HG03439 (cell line): ENCODE measurements around the gene PGAP2.
"Not testable (repeated sequence)": the region's sequence is repeated elsewhere in the genome, so short reads cannot be mapped to it uniquely, and the experiment has no call there.

Experiments used
- ATAC-seq: cut with Tn5 transposase; IDR thresholded peaks from one replicate; pipeline ENCODE4 v1.9.1; 2021; ENCODE audit warnings: mild to moderate bottlenecking, moderate library complexity; ENCODE audit not compliant: unreplicated experiment

PGAP2 gene

DNA sequence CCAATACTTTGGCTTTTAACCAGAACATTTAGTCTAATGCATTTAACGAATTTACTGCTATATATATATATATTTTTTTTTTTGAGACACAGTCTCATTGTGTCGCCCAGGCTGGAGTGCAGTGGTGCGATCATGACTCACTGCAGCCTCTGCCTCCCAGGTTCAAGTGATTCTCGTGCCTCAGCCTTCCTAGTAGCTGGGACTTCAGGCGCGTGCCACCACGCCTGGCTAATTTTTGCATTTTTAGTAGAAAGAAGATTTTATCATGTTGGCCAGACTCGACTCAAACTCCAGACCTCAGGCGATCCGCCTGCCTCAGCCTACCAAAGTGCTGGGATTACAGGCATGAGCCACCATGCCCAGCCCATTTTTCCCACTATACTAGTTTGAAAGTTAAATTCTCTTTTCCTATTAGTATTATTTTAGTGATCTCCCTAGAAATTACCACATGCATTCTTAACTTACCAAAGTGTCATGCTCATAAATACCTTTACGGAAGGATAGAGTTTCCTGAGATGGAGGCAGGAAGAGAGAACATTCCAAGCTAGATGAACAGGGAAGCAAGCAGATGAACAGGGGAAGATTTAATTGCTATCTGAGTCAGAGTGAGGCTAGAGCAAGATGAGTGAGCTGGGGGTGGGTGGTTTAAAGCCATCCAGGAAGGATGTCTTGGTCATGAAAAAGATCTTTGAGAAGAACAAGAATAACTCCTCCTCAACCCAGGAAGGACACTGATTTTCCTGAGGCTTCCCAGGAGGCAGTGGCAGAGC, 4.4 kb upstream of the PGAP2 start:
- ATAC-seq, result no peak

DNA sequence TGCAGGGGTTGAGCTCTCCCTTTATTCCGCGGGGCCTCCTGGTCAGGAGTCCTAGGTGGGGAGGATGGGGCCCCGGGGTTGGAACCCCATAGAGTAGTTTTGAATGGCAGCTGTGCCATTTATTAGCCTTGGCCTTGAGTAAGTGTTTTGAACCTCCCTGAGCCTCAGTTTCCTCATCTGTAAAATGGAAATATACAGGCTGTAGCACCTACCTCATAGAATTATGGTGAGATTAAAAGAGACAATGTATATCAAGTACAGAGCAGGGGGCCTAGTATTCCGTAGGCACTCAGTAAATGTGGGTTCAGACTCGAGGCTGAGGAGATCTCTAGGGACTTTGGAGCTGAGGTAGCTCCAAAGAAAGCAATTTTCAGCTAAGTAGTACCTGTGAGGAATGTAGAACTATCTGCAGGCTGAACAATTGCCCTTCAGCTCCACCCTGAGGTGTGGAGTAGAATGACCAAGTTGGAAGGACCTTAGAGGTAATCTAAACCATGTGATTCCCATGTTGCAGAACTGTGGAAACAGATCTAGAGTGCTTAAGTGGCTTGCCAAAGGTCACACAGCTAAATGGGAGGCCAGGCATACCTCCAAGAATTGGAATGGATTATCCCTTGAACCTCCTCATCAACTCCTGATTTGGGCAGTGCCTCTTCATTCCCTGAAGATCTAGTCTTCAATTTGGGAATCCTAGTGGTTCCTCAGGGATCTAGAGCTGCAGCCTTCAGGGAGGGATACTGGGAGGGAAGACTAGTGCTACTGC, 682 bp downstream of the PGAP2 start:
- peak; percentile 63 for ATAC-seq

DNA sequence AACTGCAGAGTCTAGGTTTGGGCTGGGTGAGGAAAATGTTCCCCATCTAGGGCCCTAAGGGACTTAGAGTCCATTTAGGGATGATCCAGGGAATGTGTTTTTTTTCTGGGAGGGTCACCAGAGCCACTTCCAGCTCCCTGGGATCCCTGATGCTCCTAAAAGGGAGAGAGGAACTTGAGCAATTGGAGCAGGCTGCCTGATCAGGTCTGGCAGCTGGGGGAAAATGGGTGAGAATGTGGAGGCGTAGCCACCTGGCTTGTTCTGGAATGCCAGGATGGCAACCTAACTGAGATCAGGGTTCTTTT, 1.2 kb downstream of the PGAP2 start:
- no peak for ATAC-seq

DNA sequence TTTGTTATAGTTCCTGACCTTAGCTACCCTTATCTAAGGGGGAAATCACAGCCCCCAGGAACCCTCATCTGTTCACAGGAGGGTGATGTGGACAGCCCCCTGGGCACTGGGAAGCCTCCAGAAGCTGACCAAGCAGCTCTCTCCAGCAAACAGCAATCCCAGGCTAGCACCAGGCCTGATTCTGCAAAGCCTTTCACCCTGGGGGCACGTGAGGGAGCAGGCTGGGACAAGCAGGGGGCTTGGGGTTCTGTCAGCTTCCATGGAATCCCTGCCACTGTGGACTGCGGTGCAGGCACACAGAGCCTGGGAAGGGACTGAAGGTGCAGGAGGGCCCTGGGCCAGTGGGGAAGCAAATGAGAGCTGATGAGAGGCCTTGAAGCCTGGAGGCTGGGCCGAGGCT, 2.1 kb downstream of the PGAP2 start:
- no peak for ATAC-seq

DNA sequence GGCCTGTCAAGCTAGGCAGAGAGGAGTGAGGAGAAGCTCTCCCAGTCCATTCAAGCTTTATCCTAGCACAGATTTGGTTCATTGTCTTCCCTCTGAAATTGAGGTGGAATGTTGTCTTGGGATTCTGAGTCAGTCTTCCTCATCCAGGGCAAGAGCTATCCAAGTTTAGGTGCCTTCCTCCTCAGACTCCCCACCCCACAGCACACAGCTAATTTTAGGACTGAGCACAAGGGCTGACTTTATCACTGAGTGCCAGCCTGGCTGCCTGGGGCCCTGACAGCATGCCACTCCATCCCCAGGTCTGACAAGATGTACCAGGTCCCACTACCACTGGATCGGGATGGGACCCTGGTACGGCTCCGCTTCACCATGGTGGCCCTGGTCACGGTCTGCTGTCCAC, 2.6 kb downstream of the PGAP2 start:
- no peak for ATAC-seq

DNA sequence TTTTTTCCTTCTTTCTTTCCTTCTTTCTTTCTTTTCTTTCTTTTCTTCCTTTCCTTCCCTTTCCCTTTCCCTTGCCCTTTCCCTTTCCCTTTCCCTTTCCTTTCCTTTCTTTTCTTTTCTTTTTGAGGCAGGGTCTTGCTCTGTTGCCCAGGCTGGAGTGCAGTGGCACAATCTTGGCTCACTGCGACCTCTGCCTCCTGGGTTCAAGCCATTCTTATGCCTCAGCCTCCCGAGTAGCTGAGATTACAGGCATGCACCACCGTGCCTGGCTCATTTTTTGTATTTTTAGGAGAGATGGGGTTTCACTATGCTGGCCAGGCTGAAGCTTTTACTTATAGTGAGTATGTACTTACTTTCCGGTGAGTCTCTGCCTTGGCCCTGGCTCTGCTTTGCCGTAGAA, 6.5 kb downstream of the PGAP2 start:
- not testable (repeated sequence) for ATAC-seq

DNA sequence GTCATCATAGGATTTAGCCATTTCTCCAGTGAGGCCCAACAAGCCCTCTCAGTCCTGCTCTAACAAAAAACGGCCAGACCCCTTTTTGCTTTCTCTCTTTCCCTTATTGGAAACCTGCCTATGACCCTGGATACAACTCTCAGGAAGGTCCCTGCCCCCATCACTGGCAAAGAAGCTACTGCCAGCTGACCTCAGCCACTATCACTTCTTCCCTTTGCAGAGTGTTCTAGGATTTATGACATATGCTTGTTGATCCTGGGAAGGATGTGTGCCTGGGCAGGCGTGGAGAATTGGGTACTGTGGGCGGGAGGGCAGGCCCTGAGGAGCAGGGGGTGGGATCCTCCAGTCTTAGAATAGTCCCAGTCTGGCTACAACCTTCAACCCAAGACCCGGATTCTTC, 7.5 kb downstream of the PGAP2 start:
- no peak for ATAC-seq

DNA sequence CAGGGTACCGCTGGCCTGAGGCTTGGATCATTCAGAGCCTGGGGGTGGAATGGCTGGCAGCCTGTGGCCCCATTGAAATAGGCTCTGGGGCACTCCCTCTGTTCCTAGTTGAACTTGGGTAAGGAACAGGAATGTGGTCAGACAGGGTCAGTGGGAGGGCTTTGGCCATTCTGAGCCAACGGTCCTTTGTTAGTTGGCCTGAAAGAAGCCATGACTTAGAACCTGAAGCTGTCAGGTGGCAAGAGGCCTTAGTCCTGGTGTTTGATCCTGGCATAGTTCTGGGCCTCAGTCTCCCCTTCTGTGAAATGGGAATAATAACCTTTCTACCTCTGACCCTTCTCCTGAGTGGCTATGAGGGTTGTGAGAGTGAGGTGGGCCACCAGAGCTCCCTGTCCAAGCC, 8.3 kb downstream of the PGAP2 start:
- no peak for ATAC-seq

DNA sequence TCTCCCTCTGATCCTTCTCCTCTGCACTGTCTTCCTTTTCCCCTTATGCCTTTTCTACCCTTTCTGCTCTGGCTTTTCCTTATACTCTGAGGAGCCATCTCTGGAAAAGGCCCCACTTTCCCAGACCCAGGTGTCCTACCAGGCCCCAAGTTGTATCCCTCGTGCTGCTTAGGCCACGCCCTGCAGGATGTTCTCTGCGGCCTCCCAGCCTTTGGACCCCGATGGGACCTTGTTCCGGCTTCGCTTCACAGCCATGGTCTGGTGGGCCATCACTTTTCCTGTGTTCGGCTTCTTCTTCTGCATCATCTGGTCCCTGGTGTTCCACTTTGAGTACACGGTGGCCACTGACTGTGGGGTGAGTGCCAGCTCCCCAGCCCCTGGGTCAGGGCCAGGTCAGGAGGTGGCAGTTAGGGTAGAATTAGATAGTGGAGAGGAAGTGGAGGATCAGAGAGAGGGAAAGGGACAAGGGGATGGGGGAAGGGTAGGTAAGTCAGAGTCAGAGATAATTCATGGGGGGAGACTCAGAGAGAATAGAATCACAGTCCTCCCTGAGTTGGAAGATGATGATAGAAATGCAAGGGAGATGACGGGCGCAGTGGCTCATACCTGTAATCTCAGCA, 8.9 kb downstream of the PGAP2 start:
- no peak for ATAC-seq

DNA sequence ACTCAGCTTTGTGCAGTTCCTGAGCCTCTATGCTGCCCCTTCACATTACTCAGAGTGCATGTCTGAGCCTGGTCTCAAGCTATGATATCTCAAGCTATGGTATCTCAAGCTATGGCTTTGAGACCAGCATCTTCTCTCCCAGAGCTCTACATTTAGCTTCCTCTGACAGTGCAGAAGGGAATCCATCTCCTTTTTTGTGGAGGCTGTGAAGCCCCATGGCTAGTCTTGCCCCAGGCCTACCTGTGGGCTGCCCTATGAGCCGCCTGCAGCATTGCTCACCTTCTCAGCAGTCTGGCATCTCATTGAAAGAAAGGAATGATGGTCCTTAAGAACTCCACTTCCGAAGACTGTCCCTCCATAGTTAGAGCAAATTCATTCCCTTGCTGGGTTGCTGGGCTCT, 12.6 kb downstream of the PGAP2 start:
- no peak for ATAC-seq

DNA sequence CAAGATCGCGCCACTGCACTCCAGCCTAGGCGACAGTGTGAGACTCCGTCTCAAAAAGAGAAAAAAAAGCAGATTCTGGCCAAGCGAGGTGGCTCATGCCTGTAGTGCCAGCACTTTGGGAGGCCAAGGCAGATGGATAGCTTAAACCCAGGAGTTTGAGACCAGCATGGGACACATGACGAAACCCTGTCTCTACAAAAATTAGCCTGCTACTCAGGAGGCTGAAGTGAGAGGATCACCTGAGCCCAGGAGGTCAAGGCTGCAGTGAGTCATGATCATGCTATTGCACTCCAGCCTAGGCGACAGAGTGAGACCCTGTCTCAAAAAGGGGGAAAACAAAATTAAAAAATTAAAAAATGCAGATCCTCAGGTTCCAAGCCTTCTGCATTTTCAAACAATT, 14.0 kb downstream of the PGAP2 start:
- ATAC-seq, result no peak

DNA sequence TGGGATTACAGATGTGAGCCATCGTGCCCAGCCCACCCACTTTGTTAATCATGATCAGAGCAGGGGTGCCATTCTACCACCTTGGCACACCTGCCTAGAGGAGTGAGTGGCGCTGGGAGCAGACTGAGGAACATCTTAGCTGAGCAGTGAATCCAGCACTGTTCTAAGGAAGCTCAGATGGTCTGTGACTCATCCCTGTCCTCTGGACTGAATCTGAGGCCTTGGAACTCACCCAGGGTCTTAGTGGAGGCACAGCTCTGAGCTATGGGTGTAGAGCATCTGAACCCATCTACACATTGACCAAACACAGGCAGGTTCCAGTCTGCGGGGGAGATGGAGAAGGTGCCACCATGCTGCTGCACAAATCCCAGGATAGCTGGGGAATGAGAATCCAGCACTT, 14.9 kb downstream of the PGAP2 start:
- ATAC-seq, result no peak

DNA sequence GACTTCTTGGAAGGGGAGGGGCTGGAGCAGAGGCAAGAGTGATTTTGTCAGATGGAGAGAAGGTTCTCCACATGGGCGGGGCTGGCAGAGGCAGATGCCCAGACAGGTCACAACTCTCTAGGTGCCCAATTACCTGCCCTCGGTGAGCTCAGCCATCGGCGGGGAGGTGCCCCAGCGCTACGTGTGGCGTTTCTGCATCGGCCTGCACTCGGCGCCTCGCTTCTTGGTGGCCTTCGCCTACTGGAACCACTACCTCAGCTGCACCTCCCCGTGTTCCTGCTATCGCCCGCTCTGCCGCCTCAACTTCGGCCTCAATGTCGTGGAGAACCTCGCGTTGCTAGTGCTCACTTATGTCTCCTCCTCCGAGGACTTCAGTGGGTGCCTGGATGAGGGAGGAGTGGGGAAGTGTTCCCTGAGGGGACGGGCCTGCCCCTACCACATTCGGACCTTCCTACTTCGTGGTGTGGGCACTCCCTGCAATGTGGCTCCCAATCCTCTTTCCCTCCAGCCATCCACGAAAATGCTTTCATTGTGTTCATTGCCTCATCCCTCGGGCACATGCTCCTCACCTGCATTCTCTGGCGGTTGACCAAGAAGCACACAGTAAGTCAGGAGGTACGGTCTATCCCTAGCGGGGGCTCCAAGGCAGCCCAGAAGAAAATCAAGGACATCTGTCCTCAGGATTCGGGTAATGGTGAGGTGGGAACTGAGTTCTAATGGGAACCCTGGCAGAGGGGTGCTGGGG, 15.6 kb downstream of the PGAP2 start:
- ATAC-seq, result no peak

DNA sequence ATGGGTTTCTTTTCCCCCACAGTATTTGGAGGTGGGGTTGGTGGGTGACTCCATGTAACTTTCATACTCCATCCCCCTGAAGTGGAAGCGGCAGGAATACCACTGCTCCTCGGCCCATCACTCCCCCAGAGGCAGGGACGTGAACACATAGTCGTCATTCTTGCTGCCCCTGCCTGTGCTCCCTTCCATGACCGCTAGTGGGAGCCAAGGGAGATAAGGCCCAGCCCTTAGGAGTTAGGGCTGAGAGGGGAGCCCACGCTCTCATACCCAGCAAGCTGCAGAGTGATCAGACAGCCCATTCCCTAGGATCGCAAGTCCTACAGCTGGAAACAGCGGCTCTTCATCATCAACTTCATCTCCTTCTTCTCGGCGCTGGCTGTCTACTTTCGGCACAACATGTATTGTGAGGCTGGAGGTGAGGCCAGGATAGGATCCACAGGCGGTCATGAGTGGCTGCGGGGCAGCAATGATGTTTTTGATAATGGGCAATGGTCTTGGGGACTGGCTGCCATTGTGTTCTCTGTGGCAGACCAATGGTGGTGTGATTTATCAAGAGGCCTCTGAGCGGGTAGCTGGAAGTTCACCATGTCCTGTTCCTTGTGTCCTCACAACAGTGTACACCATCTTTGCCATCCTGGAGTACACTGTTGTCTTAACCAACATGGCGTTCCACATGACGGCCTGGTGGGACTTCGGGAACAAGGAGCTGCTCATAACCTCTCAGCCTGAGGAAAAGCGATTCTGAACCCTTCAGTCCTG, 16.5 kb downstream of the PGAP2 start:
- ATAC-seq, result peak; percentile 60

DNA sequence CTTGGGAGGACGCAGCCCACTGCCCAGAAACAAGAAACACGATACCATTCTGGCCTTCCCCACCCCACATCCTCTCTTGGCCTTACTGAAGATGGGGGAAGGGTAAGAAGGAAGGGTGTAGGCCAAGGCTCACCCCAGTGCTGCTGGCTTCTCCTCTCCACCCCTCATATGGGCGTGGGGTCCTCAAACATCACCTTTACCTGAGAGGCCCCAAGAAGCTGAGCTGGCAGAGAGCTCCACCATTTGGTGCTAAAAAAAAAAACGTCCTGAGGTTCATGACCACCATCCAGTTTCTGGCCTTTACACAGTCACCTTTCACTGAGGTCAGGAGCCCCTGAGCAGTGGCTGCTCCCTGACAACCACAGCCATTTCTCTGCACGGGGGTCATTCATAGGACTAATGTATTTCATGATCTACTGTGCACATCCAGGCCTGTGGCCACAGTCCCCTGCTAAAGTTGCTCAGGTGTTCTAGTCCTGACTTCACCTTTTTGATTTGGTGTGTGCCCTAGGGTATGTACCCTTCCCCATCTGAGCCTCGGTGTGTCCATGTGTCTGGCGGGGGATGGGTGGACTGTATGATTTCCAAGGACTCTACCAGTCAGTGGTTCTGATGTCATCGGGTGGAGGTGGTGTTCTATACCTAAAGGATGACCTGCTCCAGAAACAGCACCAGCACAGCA, 17.3 kb downstream of the PGAP2 start:
- no peak for ATAC-seq

DNA sequence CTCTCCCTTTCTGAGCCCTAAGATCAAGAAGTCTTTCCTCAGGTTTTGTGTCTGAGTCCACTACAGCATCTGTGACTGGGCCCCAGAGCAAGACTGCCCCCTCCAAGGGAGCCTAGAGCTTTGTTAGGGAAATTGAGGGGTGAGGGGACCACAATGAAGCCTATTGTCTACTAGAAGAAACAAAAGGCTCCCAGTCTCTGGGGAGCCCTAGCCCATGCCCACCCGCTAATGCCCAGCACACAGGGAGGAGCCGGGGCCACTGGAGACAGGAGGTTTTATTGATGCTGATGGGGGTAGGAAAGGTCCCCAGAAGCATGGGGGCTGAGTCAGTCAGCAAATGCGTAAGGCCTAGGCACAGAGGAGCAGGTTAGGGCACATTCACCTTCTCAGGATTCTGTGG, 18.4 kb downstream of the PGAP2 start:
- no peak for ATAC-seq

DNA sequence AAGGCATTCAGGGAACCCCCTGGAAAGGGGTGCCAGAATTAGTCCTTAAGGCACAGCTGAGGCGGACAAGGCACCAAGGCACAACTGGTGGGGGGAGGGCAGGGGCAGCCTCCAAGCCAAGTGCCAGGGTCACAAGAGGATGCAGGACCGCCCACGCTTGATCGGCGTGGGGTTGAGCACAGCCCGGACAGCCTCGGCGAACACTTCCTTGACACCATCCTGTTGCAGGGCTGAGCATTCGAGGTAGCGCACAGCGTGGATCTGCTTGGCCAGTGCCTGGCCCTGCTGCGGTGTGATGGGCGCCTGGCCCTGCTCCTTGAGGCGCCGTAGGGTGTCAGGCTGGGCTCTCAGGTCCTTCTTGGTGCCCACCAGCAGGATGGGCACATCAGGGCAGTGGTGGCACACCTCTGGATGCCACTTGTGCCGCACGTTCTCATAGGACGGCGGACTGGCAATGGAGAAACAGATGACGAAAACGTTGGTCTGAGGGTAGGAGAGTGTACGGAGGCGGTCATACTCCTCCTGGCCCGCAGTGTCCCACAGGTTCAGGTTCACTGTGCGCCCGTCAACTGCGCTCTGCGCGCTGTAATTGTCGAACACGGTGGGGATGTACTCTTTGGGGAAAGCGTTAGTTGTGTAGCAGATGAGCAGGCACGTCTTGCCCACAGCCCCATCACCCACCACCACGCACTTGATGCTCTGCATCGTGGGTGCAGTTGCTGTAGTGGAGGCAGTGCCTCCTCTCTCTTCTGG, 19.2 kb downstream of the PGAP2 start:
- ATAC-seq, result no peak

DNA sequence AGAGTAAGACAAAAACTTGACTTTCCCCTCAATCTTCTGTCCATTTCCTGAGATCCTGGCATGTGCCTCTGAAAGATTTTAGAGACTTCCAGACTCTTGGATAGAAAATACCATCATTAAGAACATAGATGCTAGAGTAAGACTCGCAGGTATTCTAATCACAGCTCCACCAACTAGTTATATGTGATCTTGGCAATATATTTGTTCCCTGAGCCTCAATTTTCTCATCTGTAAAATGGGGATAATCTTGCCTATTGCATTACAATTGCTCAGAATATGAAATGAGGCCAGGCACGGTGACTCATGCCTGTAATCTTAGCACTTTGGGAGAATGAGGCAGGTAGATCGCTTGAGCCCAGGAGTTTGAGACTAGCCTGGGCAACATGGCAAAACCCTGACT, 21.7 kb downstream of the PGAP2 start:
- ATAC-seq, result no peak

DNA sequence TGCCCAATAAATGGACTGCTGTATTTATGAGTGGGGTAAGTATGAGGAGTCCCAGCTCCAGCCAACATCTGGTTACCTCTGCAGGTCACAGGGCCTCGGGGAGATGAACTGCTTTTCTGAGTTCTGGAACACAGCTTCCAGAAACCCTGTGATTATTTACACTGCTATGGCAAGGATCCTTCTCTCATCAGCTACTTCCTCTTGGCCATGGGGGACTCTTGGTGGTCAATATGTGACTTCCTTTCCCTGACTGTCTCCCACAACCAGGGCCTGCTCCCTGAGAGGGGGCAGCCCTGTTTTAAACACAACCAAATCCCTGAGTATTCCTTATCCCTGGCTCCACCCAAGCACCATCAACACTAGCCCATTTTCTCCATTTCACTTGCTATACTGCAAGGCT, 22.4 kb downstream of the PGAP2 start:
- ATAC-seq, result no peak
